G401.6 (cell line): ENCODE results near the gene RPL12.
"Not testable (repeated sequence)": the region's sequence is repeated elsewhere in the genome, so short reads cannot be mapped to it uniquely, and the experiment has no call there.

ENCODE experiments used
- FAIRE-seq: peaks from 2 replicates; lab custom pipeline; 2012; peaks lifted over from hg19 to GRCh38; lab: Jason Lieb, UNC

Gene RPL12

GRCh38 chr9:127467621-127468020 is 16.4 kb upstream of the RPL12 start:
- FAIRE-seq: no peak

GRCh38 chr9:127466407-127466917 is 15.3 kb upstream of the RPL12 start:
- not testable (repeated sequence) for FAIRE-seq

DNA sequence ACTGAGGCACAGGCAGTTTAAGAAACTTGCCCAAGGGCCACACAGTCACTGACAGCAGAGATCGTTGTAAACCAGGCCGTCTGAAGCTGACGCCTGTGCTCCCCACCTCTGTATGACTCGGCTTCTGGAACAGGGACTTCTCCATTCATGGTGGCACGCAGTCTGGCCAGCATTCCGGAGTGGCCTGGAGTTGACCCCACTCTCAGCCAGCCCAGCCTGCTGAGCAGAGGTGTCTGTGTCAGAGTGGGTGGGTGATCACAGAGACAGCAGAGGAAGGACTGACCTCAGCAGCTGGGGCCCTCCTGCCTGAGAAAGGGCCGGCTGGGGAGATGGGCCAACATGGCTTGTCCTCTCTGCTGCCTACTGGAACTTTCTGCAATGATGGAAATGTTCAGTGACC is 12.7 kb upstream of the RPL12 start:
- no peak for FAIRE-seq

DNA sequence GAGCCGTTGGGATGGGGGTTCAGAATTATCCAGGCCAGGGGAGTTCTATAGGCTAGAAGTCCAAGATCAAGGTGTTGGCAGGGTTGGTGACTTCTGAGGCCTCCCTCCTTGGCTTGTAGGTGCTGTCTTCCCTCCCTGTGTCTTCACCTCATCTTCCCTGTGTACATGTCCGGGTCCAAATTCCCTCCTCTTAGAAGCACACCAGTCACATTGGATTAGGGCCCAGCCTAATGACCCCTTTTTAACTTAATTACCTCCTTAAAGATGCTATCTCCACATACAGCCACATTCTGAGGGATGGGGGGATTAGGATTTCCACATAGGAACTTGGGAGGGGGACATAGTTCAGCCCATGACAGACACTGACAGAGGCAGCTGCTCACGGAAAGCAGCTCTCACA is 12.2 kb upstream of the RPL12 start:
- FAIRE-seq: no peak

DNA sequence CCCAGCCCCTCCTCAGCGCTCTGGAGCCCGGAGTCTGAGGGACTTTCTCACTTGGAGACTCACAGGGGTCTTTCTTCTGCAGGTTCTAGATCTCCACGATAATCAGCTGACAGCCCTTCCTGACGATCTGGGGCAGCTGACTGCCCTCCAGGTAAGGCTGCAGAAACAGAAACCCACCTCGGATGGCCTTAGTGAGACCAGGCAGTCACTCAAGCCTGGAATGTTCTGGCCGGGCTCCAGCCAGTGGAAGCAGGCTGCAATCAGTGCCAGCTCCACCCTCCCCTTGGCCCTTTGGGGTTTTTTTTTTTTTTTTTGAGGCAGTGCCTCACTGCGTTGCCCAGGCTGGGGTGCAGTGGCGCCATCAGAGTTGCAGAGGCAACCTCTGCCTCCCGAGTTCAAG is 7.7 kb upstream of the RPL12 start:
- no peak for FAIRE-seq

GRCh38 chr9:127457191-127457878 is 6.1 kb upstream of the RPL12 start:
- FAIRE-seq: no peak

DNA sequence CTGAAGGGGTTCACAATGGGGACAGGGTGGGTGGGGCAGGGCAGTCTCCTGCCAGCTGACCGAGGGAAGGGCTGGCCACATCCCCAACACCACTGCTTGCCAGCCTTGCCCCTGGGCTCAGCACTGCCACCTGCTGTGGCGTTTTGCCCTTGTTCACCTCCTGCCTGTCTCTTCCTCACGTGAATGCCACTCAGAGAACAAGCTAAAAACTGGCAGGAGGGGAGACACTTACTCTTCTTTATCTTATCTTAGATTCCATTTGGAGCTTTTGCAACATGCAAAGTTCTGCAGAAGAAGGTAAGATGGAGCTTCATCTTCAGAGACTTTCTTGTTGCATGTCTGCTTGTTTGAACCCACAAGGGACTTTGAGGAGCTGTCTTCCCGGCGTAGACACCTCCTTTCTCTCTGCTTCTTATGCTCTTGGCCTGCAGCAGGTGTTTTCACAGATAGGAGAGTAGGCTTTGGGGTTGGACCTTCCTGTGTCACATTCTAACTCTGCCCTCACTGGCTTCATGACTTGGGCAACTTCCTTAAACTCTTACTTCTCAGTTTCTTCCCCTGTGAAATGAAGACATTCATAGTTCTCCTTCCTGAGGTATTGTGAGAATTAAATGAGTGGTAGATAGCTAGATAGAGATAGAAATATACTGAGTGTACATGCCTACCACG is 4.3 kb upstream of the RPL12 start:
- no peak for FAIRE-seq

DNA sequence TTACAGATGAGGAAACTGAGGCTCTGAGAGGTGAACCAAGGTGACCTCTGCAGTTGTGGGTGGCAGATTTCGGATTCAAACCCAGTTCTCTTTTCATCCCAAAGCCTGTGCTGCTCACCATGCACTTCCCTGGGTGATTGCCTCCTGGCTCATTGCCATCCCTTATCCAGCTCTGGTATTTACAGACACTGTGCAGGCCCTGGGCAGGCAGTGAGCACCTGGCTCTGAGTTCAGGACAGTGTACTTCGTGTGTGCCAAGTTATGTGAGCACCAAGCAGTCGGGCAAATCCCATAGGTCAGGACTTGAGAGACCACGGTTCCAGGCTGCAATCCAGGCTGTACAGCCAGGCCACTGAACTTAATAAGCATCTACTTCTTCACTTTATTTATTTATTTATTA is 1.5 kb upstream of the RPL12 start:
- no peak for FAIRE-seq

DNA sequence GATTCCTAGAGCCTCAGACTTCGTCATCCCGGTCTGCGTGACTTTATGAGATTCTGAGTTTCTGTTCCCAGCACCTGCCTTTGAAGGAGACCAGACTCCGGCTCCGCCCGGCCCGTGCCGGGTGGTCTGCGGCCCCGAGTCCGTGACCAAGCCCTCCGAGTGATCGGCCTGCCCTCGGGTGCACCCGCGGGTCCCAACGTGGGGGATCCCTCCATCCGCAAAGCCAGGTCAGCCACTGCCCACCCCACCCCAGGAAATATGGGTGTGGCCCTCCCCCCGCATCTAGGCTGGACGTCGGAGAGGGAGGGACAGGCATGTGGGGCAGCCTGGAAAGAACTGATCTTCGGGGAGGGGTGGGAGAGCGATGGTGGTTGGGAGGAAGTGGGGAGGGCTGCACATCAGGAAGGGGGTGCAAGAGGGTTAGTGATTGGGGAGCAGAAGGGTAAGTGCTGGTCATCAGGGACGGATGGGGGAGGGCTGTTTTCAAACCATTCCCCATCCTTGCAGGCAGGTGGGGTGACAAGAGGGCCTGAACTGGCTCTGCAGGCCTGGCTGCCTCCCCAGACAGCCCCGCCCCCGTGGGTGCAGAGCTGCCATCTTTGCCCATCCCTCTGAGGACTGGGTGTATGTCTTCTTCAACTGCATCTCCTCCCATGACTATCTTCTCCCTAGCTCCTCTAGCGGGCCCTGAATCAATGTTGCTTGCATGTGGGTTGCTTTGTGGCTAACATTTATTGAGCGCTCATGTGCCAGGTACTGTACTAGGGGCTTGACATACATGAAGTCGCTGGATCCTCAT is 851 bp upstream of the RPL12 start:
- no peak for FAIRE-seq

- FAIRE-seq: no peak
Observed at GRCh38 chr9:127451608-127451857, 327 bp upstream of the RPL12 start.

GRCh38 chr9:127450243-127450760 is 904 bp downstream of the RPL12 start:
- FAIRE-seq: no peak

DNA sequence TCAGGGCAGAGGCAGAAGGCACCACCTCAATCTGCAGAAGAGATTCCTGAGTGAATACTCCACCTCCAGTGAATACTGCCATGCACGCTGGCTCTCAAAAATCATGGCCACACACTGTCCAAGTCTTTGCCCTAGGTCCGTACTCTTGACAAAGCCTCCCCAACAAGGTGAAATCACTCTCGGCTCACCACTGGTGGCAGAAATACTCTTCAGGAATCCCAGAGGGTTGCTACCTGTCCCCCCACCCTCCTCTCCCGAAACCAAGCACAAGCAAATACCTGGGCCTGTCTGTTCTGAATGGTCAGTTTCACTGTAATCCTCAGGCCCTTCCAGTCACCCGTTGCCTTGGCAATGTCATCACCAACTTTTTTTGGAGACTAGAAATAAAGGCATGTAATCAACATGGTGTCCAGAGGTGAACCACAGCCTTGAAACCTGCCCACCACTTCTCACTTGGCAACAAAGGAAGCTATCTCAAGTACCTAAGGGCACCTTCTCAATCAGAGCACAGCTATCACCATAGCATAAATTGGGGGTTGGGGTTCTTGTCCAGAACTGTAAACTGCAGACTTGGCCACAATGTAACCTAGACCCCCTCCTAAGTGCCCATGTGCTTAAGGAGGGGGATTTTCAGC is 1.8 kb downstream of the RPL12 start:
- no peak for FAIRE-seq

DNA sequence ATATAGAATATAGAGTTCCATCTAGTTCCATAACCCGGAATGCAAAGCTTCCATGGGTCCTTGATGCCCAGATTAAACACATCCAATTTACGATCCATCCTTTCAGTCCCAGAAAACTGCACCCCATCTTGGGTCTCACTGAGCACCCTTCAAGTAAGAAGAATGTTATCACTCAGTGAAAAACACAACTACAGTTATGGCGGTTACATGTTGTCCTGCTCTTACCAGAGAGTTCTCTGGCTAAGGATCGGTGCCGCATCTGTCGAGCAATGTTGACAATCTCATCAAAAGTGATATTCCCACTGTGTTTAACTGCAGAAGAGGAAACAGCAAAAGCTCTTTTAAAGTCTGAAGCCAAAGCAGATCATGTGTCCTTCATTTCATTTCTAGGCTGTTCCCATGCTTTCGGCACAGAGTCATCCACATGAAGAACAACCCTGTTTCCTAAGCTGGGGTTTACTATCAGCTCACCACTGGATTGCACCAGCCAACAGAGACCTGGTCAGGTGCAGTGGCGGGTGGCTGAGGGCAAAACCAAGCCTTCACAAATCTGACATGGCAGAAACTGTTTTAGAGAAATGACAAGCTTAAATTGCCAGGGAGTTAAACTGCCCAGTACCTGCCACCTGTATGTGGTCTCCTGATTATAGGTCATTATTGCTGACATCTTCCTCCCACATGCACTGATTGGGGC is 2.9 kb downstream of the RPL12 start:
- no peak for FAIRE-seq

DNA sequence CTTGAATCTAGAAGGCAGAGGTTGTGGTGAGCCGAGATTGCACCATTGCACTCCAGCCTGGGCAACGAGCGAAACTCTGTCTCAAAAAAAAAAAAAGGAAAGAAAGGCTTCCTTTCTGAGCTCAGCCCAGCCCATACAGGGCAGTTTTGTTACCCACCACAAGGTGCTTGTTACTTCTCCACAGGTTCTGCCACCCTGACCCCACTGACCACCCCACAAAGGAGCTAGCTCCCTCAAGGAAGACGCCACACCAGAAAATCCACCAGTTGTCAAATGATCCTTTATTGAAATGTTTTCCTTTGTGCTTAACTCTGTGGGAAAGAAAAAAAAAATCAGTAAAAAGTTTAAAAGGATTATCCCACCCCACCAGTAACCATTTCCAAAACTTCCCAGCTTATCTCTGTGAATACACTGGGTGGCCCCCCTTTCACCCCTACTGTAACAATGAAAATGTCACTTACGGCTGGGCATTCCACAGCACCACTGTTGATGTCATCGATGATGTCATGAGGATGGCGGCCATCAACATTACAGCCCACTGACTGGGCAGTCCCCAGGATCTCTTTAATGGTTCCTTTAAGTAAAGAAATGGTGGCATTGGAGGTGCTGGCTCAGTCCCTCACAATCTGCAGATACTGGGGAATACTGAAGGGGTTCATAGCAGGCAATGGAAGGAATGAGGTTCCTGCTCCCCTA is 3.6 kb downstream of the RPL12 start:
- no peak for FAIRE-seq

DNA sequence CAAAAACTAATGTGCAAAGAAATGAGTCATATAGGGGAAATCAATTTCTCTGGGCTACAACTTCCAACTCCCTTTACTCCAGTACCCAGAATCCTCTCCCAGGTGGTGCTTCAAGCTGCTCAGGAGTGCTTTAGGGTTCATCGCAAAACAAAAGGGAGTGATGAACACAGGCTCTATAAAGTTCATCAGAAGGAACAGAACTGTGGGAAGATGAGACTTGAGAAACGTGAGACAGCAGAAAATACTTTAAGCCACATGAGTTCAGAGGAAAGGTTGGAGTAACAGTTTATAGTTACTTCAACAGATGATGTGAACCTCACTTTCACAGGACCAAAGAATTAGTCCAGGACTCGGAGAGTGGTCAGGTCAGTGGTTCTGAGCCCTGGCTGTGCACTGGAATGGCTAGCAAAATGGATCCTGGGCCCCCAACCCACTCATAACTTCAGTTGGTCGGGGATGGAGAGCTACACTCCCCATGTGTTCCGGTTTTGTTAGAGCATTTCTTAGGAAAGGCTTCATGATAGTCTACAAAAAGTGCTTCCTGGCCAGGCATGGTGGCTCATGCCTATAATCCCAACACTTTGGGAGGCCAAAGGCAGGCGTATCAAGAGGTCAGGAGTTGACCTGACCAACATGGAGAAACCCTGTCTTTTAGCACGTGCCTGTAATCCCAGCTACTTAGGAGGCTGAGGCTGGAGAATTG is 4.3 kb downstream of the RPL12 start:
- no peak for FAIRE-seq

- peak; percentile 80 for FAIRE-seq
Observed at GRCh38 chr9:127445851-127446712, 5.1 kb downstream of the RPL12 start.

GRCh38 chr9:127444921-127445850 is 6.0 kb downstream of the RPL12 start:
- peak; percentile 70 for FAIRE-seq

- FAIRE-seq: no peak
Observed at GRCh38 chr9:127444283-127444920, 6.8 kb downstream of the RPL12 start.
